ENCODE results near the gene NAA30.

The NAA30 gene

DNA sequence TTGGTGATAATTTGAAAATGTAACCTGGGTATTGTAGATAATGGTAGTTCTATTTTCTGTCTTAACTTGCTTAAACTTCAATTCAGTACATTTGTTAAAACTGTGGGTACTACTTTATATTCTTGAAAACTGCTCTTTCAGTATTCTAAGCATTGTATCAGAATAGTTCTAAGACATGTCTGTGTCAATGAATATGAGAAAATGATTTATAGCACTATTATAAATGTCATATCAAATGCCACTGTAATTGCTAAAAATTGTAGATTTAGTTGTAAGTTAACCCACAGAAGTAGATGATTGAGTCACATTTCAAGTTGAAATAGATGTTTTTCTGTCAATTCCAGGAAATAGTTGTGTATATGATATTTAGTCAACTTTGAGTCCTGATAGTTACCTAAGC, 2.4 kb downstream of the NAA30 start:
- no peak for DNase-seq (ENCODE audit: low read depth, low spot score)

DNA sequence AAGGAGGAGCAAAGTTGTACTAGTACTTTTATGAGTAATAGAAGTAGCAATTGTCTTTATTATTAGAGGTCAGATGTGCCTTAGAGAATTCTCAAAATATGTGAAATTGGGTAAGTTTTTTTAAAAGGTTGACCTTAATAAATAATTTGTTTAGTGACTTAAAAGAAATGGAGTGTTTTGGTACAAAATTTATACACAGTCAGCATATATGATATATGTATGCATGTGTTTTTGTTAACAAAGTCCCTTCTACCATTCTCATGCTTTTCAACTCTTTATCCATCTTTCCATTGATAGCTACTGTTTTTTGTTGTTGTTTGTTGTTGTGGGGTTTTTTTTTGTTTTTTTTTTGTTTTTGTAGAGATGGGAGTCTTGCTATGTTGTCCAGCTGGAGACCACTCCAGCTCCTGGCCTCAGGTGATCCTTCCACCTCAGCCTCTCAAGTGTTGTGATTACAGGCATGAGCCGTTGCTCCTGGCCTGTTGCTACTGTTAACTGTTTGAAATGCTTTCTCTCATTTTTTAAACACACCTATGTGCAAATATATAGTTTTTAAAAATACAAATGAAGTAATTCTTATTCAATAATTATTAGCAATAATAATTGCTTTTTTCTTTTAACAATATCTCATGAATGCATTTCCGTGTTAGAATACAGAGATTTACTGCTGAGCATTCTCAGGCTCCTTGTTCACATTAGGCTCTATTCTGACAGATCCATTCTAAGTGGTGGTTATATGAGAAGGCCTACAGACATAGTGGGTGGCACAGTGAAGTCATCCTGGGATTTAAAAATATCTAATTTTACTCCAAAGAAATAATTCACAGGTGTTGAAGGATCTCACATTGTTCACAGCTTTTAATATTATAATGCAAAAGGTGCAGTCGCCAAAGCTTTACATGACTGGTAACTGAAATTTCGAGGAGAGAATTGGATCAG, 10.4 kb downstream of the NAA30 start:
- DNase-seq (ENCODE audit: low read depth, low spot score) = no peak

DNA sequence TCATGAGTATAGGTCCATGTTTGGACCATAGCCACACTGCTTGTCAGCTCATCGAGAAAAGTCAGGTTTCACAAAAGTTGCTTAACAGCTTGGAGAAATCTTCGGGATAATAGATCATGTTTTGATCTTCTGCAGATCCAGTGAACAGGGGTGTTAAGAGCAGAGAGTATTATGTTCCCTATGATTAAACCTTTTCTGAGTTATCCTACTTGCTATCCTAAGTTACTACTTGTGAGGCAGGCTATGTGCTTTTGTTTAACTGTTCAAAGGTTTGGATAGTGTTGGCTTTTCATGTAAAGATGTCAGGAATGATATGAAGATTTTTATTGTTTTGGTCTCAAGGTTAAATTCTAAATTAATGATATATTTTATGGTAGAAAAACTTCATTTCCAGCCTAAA, 11.1 kb downstream of the NAA30 start:
- DNase-seq (ENCODE audit: low read depth, low spot score) = no peak

DNA sequence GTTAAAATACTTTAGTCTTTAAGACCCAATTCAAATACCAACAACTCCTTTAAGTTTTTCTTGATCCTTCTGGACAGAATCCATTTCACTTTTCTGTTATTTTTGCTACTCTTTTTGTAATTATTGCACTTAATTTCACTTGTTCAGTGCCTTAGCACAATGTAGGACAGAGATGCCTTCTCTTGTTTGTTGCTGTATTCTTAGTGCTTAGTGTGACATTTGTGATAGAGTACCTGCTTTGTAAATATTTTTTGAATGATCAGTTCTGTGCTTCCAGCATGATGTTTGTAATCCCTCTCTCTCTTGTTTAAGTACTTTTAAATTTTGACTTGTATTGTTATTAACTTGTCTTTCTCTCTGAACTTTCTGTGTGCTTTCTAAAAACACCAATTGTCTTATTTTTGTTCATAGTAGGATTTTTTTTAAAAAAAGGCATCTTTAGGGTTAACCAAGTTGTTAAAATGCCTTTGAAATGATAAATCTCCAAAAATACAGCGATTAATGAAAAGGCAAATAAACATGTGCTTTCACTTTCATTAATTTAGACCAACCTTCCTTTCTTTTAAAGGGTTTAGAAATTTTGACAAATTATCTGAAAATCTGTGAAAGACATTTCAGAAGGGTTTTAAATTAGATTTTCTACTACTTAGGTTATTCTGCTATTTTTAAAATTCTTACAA, 11.9 kb downstream of the NAA30 start:
- no peak for DNase-seq (ENCODE audit: low read depth, low spot score)

- DNase-seq (ENCODE audit: low read depth, low spot score) = no peak
Observed at GRCh38 chr14:57403521-57403864, 13.1 kb downstream of the NAA30 start.

- no peak for DNase-seq (ENCODE audit: low read depth, low spot score)
Observed at GRCh38 chr14:57405562-57405961, 15.2 kb downstream of the NAA30 start.

DNA sequence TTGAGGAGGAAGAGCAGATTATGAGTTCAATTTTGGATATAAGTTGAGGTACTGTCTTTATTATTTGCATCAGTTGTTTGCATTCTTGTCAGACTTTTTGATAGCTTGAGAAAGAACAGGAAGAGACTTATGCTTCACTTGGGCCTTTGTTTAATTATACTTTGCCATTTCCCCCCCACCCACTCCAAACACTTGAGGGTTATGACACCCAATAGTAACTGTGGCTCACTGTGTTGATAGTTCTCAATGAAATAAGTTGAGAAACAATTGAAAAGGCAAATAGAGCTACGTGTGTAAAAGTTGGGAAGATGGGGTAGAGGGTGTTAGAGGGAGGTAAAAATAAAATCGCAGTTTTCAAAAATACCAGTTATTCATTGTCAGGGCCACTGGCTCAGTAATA, 17.7 kb downstream of the NAA30 start:
- no peak for DNase-seq (ENCODE audit: low read depth, low spot score)

DNA sequence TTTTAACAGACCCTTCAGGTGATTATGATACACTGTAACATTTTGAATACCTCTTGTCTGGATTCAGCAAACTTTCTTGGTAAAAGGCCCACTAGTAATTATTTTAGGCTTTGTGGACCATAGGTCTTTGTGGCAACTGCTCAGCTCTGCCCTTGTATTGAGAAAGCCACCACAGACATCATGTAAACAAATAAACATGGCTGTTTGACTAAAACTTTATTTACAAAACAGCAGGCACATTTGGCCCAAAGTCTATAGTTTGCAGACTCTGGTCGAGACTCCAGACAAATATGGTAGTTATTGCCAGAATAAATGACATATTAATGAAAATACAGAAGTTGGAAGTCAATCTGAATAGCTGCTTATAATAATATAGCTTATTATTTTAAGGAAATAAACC, 18.2 kb downstream of the NAA30 start:
- no peak for DNase-seq (ENCODE audit: low read depth, low spot score)

DNA sequence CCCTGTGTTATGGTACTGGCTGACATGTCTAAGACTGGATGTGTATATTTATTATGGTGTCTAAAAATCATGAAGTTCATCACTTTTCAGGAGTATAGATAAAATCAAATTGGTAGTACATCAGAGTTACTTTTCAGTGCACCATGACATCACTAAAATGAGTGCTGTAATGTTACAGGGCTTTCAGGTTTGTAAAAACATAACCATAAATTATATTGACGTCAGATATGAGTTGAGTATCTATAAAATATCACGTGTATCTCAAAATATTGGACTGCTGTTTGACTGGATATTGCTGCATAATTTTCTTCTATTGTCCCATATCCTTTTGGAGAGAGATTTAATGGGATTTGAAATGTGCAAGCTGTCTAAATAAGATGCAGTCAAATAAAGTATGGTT, 22.0 kb downstream of the NAA30 start:
- no peak for DNase-seq (ENCODE audit: low read depth, low spot score)

- no peak for DNase-seq (ENCODE audit: low read depth, low spot score)
Observed at GRCh38 chr14:57413849-57414248, 23.5 kb downstream of the NAA30 start.

GRCh38 chr14:57417228-57417627, 26.8 kb downstream of the NAA30 start:
- DNase-seq (ENCODE audit: low read depth, low spot score) = no peak

GRCh38 chr14:57418999-57419398, 28.6 kb downstream of the NAA30 start:
- no peak for DNase-seq (ENCODE audit: low read depth, low spot score)

DNA sequence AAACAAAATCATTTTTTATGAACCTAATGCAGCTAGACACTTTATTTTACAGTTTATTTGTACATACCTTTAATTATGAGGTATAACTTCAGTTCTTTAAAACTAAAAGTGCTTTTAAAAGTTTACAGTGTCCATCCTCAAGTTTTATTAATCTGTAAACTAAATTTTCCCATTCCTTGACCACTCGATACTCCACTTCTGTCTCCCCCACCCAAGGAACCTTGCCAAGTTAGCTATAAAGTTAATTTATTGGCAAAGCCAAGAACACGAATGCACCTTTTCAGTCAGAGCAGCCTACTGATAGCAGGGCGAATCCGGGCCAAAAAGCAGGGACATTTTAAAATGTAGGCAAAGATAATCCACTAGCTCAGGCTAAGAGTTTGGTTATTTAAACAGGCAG, 29.6 kb downstream of the NAA30 start:
- DNase-seq (ENCODE audit: low read depth, low spot score) = no peak

- DNase-seq (ENCODE audit: low read depth, low spot score) = no peak
Observed at GRCh38 chr14:57420986-57421385, 30.6 kb downstream of the NAA30 start.

GRCh38 chr14:57435923-57436322, 45.5 kb downstream of the NAA30 start:
- no peak for DNase-seq (ENCODE audit: low read depth, low spot score)

DNA sequence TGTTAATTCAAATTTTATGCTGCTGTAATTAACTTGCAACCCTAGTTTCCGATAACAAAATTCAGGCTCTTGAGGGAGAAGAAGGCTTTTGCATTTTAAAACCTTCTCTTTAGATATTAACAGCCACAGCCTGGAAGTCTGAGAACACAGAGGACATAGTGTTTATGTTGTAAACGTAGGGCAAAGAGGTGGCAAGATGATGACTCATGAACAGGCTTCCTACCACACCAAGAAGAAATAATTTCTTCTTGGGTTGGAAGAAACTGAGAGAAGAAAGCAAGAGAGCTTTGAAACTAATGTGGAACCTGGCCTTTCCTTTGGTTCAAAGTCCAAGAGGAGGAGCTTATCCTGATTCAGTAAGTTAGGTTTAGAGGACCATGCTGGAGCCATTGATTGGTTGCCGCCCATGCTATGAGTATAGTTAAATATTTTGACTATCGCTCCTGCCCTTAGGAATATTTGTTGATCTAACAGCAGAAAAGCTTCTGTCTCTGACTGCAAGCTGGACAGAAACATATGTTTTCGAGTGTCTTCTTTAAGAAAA, 71.5 kb downstream of the NAA30 start:
- DNase-seq (ENCODE audit: low read depth, low spot score) = no peak

GRCh38 chr14:57462551-57462950, 72.2 kb downstream of the NAA30 start:
- DNase-seq (ENCODE audit: low read depth, low spot score) = no peak

- DNase-seq (ENCODE audit: low read depth, low spot score) = no peak
Observed at GRCh38 chr14:57464008-57464730, 73.8 kb downstream of the NAA30 start.

Data from iPS DF 19.7 (cell line).